Heart left ventricle (tissue), 13 donors: ENCODE data around the gene KCTD19.

Source experiments
- POLR2A ChIP-seq, 2 donors: fragments of 450-650 bp; IDR thresholded peaks; one replicate each; pipeline ENCODE4 v1.6.1; 2017; ENCODE audit warnings: antibody characterized with exemption in 2 of 2, mild to moderate bottlenecking in 2 of 2, moderate library complexity in 2 of 2
- TF ChIP-seq, protein P1 (sequence below), 12 donors: fragments of 200-600 bp; sonication (generic) in 4 of 12; IDR thresholded peaks; one replicate each; pipeline versions ENCODE4 v1.5.0 to v1.8.0; 2018 to 2022; ENCODE audit warnings: antibody characterized with exemption in 12 of 12, mild to moderate bottlenecking in 5 of 12
- donor health status: ischemic (EF 13 %, LVEDD 7.1; RV severe dilation, severe dysfunction).
- donor health status: DM: no; HTN: yes; CAD: no.
- donor health status: DM: no; HTN: no; CAD: no.
- donor health status: ischemic (EF 25% LVEDD 6.9; RV normal size, moderate dysfunction).
- donor health status: ischemic (EF 25% LVEDD 5.7; RV mildly dilated, moderate dysfunction).
- donor health status: ischemic (EF 35%, LVEDD 5.7; RV mildly dilated, moderate dysfunction).
- donor health status: nonischemic (EF 11% LVEDD 7.7; RV severe dilation, severe dysfunction).
- donor health status: DM: yes; HTN: yes; CAD: no.
- donor health status: PGD.
- donor health status: ischemic (EF 29% LVEDD 5.4; RV normal size, mild dysfunction).
- donor health status: nonischemic (EF 23%, LVEDD 6.1; RV moderate dilation, normal function).

DNA sequence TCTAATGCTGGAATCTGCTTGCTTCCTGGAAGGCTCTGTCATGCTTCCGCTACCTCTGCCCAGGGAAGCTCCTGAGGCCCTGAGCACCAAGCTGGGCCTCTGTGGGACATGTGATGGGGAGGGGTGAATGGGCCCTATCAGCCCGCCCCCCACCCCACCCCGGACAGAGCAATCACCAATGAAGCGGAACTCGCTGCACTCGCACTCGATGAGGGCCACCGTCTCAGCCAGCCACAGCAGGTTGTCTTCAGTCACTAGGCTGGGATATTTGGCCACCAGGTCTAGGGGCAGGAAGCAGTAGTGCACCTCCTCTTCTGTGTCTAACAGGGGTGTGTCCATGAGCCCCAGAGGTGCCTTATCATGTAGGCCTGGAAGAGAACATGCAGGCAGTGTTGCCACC is 23.6 kb downstream of the KCTD19 start:
- TF ChIP-seq, protein P1, sequence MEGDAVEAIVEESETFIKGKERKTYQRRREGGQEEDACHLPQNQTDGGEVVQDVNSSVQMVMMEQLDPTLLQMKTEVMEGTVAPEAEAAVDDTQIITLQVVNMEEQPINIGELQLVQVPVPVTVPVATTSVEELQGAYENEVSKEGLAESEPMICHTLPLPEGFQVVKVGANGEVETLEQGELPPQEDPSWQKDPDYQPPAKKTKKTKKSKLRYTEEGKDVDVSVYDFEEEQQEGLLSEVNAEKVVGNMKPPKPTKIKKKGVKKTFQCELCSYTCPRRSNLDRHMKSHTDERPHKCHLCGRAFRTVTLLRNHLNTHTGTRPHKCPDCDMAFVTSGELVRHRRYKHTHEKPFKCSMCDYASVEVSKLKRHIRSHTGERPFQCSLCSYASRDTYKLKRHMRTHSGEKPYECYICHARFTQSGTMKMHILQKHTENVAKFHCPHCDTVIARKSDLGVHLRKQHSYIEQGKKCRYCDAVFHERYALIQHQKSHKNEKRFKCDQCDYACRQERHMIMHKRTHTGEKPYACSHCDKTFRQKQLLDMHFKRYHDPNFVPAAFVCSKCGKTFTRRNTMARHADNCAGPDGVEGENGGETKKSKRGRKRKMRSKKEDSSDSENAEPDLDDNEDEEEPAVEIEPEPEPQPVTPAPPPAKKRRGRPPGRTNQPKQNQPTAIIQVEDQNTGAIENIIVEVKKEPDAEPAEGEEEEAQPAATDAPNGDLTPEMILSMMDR (IDR thresholded peaks at IDR 0.05): no peak
- no peak for TF ChIP-seq POLR2A (IDR thresholded peaks at IDR 0.05)
